Karpas-422 (cell line): ENCODE data around the gene HINT2. TPM values are rescaled to one million over a fixed set of nuclear protein-coding genes. Genes with fewer than 3 reads are reported as not detected.

ENCODE experiments used
- DNase-seq: peaks from one replicate; pipeline ENCODE4 v3.0.0-alpha.2; 2015
- H2AFZ ChIP-seq: fragments of 200-600 bp; sonication (generic); 2 replicates; pipeline ENCODE4 v1.6.1; 2014; ENCODE audit warnings: antibody characterized with exemption, low read length, mixed read lengths
- H3K27ac ChIP-seq: fragments of 200-600 bp; sonication (generic); 2 replicates; pipeline ENCODE4 v1.5.1; 2014; ENCODE audit warnings: mild to moderate bottlenecking, low read length, moderate library complexity
- H3K27me3 ChIP-seq: fragments of 200-600 bp; sonication (generic); 2 replicates; pipeline ENCODE4 v1.6.1; 2014; ENCODE audit warnings: low read length, mixed read lengths
- H3K36me3 ChIP-seq: fragments of 200-600 bp; sonication (generic); 2 replicates; pipeline ENCODE4 v1.6.1; 2014; ENCODE audit warnings: low read length, mixed read lengths; ENCODE audit not compliant: insufficient read depth
- H3K4me1 ChIP-seq: fragments of 200-600 bp; sonication (generic); 2 replicates; pipeline ENCODE4 v1.6.1; 2014; ENCODE audit warnings: mild to moderate bottlenecking, low read length, mixed read lengths
- H3K4me2 ChIP-seq: fragments of 200-600 bp; sonication (generic); 2 replicates; pipeline ENCODE4 v1.6.1; 2014; ENCODE audit warnings: low read length, low read depth, mild to moderate bottlenecking; ENCODE audit not compliant: poor library complexity, severe bottlenecking
- H3K4me3 ChIP-seq: fragments of 200-600 bp; sonication (generic); 2 replicates; pipeline ENCODE4 v1.5.1; 2014; ENCODE audit warnings: mild to moderate bottlenecking, antibody characterized with exemption, low read length, mixed read lengths
- H3K79me2 ChIP-seq: fragments of 200-600 bp; sonication (generic); 2 replicates; pipeline ENCODE4 v1.6.1; 2014; ENCODE audit warnings: mild to moderate bottlenecking, low read length, mixed read lengths
- H3K9ac ChIP-seq: fragments of 200-600 bp; sonication (generic); 2 replicates; pipeline ENCODE4 v1.6.0; 2014; ENCODE audit warnings: low read length
- H3K9me2 ChIP-seq: fragments of 200-600 bp; sonication (generic), shearing (Covaris generic); replicated peaks from 2 replicates; pipeline ENCODE4 v1.6.0; 2014; ENCODE audit warnings: mild to moderate bottlenecking, low read length, moderate library complexity; ENCODE audit not compliant: insufficient read depth
- H3K9me3 ChIP-seq: fragments of 300-700, 200-600 bp; sonication (generic); 2 replicates; pipeline ENCODE4 v1.6.1; 2014; ENCODE audit warnings: low read length, mixed read lengths
- H4K20me1 ChIP-seq: fragments of 200-600 bp; sonication (generic); 2 replicates; pipeline ENCODE4 v1.6.1; 2014; ENCODE audit warnings: mild to moderate bottlenecking, antibody characterized with exemption, low read length, low read depth; ENCODE audit not compliant: insufficient read depth
- total RNA-seq: library from RNA; depleted of rRNA; stranded (reverse); fragments of >200 nt; shearing (Covaris generic); gene quantifications from 2 replicates; pipeline ENCODE4 v1.2.3, GENCODE V29; 2014; ENCODE audit warnings: low replicate concordance; rRNA removed

Gene HINT2
- 84.0 and 146 TPM in 2 replicates for total RNA-seq

- Histone ChIP-seq H4K20me1 (no peaks in the 10 kb centered on the region), H3K27ac (peak within 1 kb of the TSS; percentile 77), H3K9ac (peak within 1 kb of the TSS; percentile 90), H3K9me3 (no peaks in the 10 kb centered on the region), H3K36me3 (no peaks in the 10 kb centered on the region), H2AFZ (peak within 1 kb of the TSS; percentile 98), H3K4me1 (peaks cover 37% of the 10 kb centered on the region), H3K4me3 (peak within 1 kb of the TSS; percentile 81), H3K79me2 (peaks cover 8% of the 10 kb centered on the region), H3K4me2 (peak within 1 kb of the TSS; percentile 90), H3K27me3 (no peaks in the 10 kb centered on the region), H3K9me2 (no peaks in the 10 kb centered on the region)
- peak; percentile 99 for DNase-seq
These were observed at the start of gene HINT2 for GRCh38 chr9:35814841-35815543. HINT2 (minus strand) TSS chr9:35815042; CDS start chr9:35814979, 63 bp downstream.

GRCh38 chr9:35863583-35863982, 48.7 kb upstream of the HINT2 start:
- Histone ChIP-seq H3K9ac (no peak overlapping the region), H3K27me3 (no peaks in the 10 kb centered on the region), H3K27ac (no peak overlapping the region), H3K4me3 (no peak overlapping the region), H4K20me1 (no peaks in the 10 kb centered on the region), H3K36me3 (no peaks in the 10 kb centered on the region), H3K4me1 (no peaks in the 10 kb centered on the region), H3K79me2 (no peaks in the 10 kb centered on the region), H3K4me2 (no peak overlapping the region), H3K9me2 (no peaks in the 10 kb centered on the region), H2AFZ (no peak overlapping the region), H3K9me3 (no peaks in the 10 kb centered on the region)
- DNase-seq = peak; percentile 51

GRCh38 chr9:35862328-35862727, 47.5 kb upstream of the HINT2 start:
- Histone ChIP-seq H3K4me3 (no peak overlapping the region), H3K27me3 (no peaks in the 10 kb centered on the region), H3K79me2 (no peaks in the 10 kb centered on the region), H3K4me1 (no peaks in the 10 kb centered on the region), H3K36me3 (no peaks in the 10 kb centered on the region), H4K20me1 (no peaks in the 10 kb centered on the region), H3K9ac (no peak overlapping the region), H3K9me2 (no peaks in the 10 kb centered on the region), H2AFZ (no peak overlapping the region), H3K9me3 (no peaks in the 10 kb centered on the region), H3K4me2 (no peak overlapping the region), H3K27ac (no peak overlapping the region)
- DNase-seq = no peak

GRCh38 chr9:35861161-35861897, 46.5 kb upstream of the HINT2 start:
- Histone ChIP-seq H4K20me1 (no peaks in the 10 kb centered on the region), H3K9me2 (no peaks in the 10 kb centered on the region), H3K27me3 (no peaks in the 10 kb centered on the region), H3K36me3 (no peaks in the 10 kb centered on the region), H3K9me3 (no peaks in the 10 kb centered on the region), H2AFZ (no peak overlapping the region), H3K4me2 (no peak overlapping the region), H3K4me3 (no peak overlapping the region), H3K4me1 (no peaks in the 10 kb centered on the region), H3K27ac (no peak overlapping the region), H3K9ac (no peak overlapping the region), H3K79me2 (no peaks in the 10 kb centered on the region)
- DNase-seq = no peak

- H3K9me3 ChIP-seq = no peaks in the 10 kb centered on the region
- H4K20me1 ChIP-seq = no peaks in the 10 kb centered on the region
- no peaks in the 10 kb centered on the region for H3K27me3 ChIP-seq
- H2AFZ ChIP-seq = no peak overlapping the region
- no peak overlapping the region for H3K4me2 ChIP-seq
- no peak overlapping the region for H3K4me3 ChIP-seq
- H3K4me1 ChIP-seq = no peaks in the 10 kb centered on the region
- no peaks in the 10 kb centered on the region for H3K79me2 ChIP-seq
- H3K9me2 ChIP-seq = no peaks in the 10 kb centered on the region
- H3K36me3 ChIP-seq = no peaks in the 10 kb centered on the region
- H3K9ac ChIP-seq = no peak overlapping the region
- no peak for DNase-seq
- H3K27ac ChIP-seq = no peak overlapping the region
These were observed 45.1 kb upstream of the HINT2 start for GRCh38 chr9:35859990-35860339.

- no peaks in the 10 kb centered on the region for H4K20me1 ChIP-seq
- H3K9me3 ChIP-seq = no peaks in the 10 kb centered on the region
- H3K9me2 ChIP-seq = no peaks in the 10 kb centered on the region
- H2AFZ ChIP-seq = no peak overlapping the region
- no peaks in the 10 kb centered on the region for H3K79me2 ChIP-seq
- no peak for DNase-seq
- no peaks in the 10 kb centered on the region for H3K4me1 ChIP-seq
- no peak overlapping the region for H3K4me2 ChIP-seq
- H3K9ac ChIP-seq = no peak overlapping the region
- no peak overlapping the region for H3K4me3 ChIP-seq
- H3K27ac ChIP-seq = no peak overlapping the region
- H3K27me3 ChIP-seq = no peaks in the 10 kb centered on the region
- H3K36me3 ChIP-seq = no peaks in the 10 kb centered on the region
These were observed 44.6 kb upstream of the HINT2 start for GRCh38 chr9:35859310-35859989.

GRCh38 chr9:35858458-35858857, 43.6 kb upstream of the HINT2 start:
- H3K9ac ChIP-seq = no peak overlapping the region
- H3K9me2 ChIP-seq = no peaks in the 10 kb centered on the region
- no peak for DNase-seq
- no peak overlapping the region for H3K4me2 ChIP-seq
- H3K4me3 ChIP-seq = no peak overlapping the region
- no peaks in the 10 kb centered on the region for H4K20me1 ChIP-seq
- H2AFZ ChIP-seq = no peak overlapping the region
- H3K27me3 ChIP-seq = no peaks in the 10 kb centered on the region
- no peaks in the 10 kb centered on the region for H3K9me3 ChIP-seq
- H3K4me1 ChIP-seq = no peaks in the 10 kb centered on the region
- H3K27ac ChIP-seq = no peak overlapping the region
- no peaks in the 10 kb centered on the region for H3K79me2 ChIP-seq
- no peaks in the 10 kb centered on the region for H3K36me3 ChIP-seq

GRCh38 chr9:35856882-35857281, 42.0 kb upstream of the HINT2 start:
- H3K4me1 ChIP-seq = no peaks in the 10 kb centered on the region
- no peaks in the 10 kb centered on the region for H3K9me3 ChIP-seq
- H4K20me1 ChIP-seq = no peaks in the 10 kb centered on the region
- no peaks in the 10 kb centered on the region for H3K27me3 ChIP-seq
- H3K36me3 ChIP-seq = no peaks in the 10 kb centered on the region
- H3K4me2 ChIP-seq = no peak overlapping the region
- no peak for DNase-seq
- no peaks in the 10 kb centered on the region for H3K79me2 ChIP-seq
- H3K9ac ChIP-seq = no peak overlapping the region
- H3K4me3 ChIP-seq = no peak overlapping the region
- H3K9me2 ChIP-seq = no peaks in the 10 kb centered on the region
- no peak overlapping the region for H2AFZ ChIP-seq
- H3K27ac ChIP-seq = no peak overlapping the region
